GM23338 (cell line): ENCODE results near the gene IGF2BP2. TPM values are rescaled to one million over a fixed set of nuclear protein-coding genes. Genes with fewer than 3 reads are reported as not detected.

Experiments used
- ATAC-seq: fragments of 200-7000 bp; cut with Tn5 transposase; 3 replicates; pipeline ENCODE4 v1.9.1; 2020
- DNase-seq: peaks from one replicate; pipeline ENCODE4 v3.0.0-alpha.2; 2015; ENCODE audit warnings: low spot score
- H2AFZ ChIP-seq: fragments of 200-600 bp; sonication (generic); 2 replicates; pipeline ENCODE4 v1.8.0; 2016; ENCODE audit warnings: antibody characterized with exemption, mild to moderate bottlenecking, moderate library complexity
- H3F3A ChIP-seq: fragments of 200-600 bp; sonication (generic); replicated peaks from 2 replicates; pipeline ENCODE4 v1.8.0; 2017; ENCODE audit warnings: antibody characterized with exemption, mixed run types, low read depth
- H3K27ac ChIP-seq: fragments of 200-600 bp; sonication (generic); 2 replicates; pipeline ENCODE4 v1.6.1; 2016; ENCODE audit warnings: low read depth
- H3K27me3 ChIP-seq: fragments of 200-600 bp; sonication (generic); 2 replicates; pipeline ENCODE4 v1.8.0; 2016; ENCODE audit warnings: mild to moderate bottlenecking, mixed run types, moderate library complexity; ENCODE audit not compliant: insufficient read depth
- H3K36me3 ChIP-seq: fragments of 200-600 bp; sonication (generic); 2 replicates; pipeline ENCODE4 v1.8.0; 2016; ENCODE audit warnings: mild to moderate bottlenecking; ENCODE audit not compliant: insufficient read depth
- H3K4me1 ChIP-seq: fragments of 200-600 bp; sonication (generic); 2 replicates; pipeline ENCODE4 v1.8.0; 2016; ENCODE audit warnings: mild to moderate bottlenecking, moderate library complexity; ENCODE audit not compliant: insufficient read depth
- H3K4me2 ChIP-seq: fragments of 200-600 bp; sonication (generic); 2 replicates; pipeline ENCODE4 v1.7.1; 2017; ENCODE audit warnings: mixed run types
- H3K4me3 ChIP-seq: fragments of 200-600 bp; sonication (generic); 2 replicates; pipeline ENCODE4 v1.6.1; 2016; ENCODE audit warnings: mixed run types
- H3K79me2 ChIP-seq: fragments of 200-600 bp; sonication (generic); replicated peaks from 2 replicates; pipeline ENCODE4 v1.8.0; 2017; ENCODE audit warnings: mild to moderate bottlenecking; ENCODE audit not compliant: insufficient read depth
- H3K9me2 ChIP-seq: fragments of 200-600 bp; sonication (generic); 2 replicates; pipeline ENCODE4 v1.8.0; 2017; ENCODE audit not compliant: insufficient read depth
- H4K20me1 ChIP-seq: fragments of 200-600 bp; sonication (generic); replicated peaks from 2 replicates; pipeline ENCODE4 v1.8.0; 2017; ENCODE audit warnings: mild to moderate bottlenecking; ENCODE audit not compliant: insufficient read depth
- H3K27ac Mint-ChIP-seq: 2 replicates; pipeline ENCODE4 v1.8.0; 2020; ENCODE audit warnings: inconsistent platforms, mild to moderate bottlenecking, moderate library complexity, mixed read lengths
- H3K27me3 Mint-ChIP-seq: 3 replicates; pipeline ENCODE4 v1.8.0; 2022; ENCODE audit warnings: low read depth, mild to moderate bottlenecking, moderate library complexity, mixed read lengths, inconsistent platforms; ENCODE audit not compliant: insufficient read depth, poor library complexity
- H3K36me3 Mint-ChIP-seq: 3 replicates; pipeline ENCODE4 v1.8.0; 2021; ENCODE audit warnings: low read depth, mild to moderate bottlenecking, inconsistent platforms, moderate library complexity, mixed read lengths
- H3K4me1 Mint-ChIP-seq: 3 replicates; pipeline ENCODE4 v1.8.0; 2020; ENCODE audit warnings: mild to moderate bottlenecking, inconsistent platforms, mixed read lengths
- H3K4me3 Mint-ChIP-seq: 3 replicates; pipeline ENCODE4 v1.8.0; 2021; ENCODE audit warnings: moderate library complexity, mild to moderate bottlenecking, inconsistent platforms, mixed read lengths
- H3K9me3 Mint-ChIP-seq: 3 replicates; pipeline ENCODE4 v1.8.0; 2020; ENCODE audit warnings: moderate library complexity, mild to moderate bottlenecking, inconsistent platforms, mixed read lengths
- CREB1 ChIP-seq: fragments of 250-450 bp; sonication (Bioruptor Pico); IDR thresholded peaks from 2 replicates; pipeline ENCODE4 v1.5.0; 2020; ENCODE audit warnings: low read depth, mild to moderate bottlenecking, moderate library complexity
- ETS1 ChIP-seq: IDR thresholded peaks from 2 replicates; pipeline ENCODE4 v1.6.1; 2016; ENCODE audit warnings: antibody characterized with exemption
- EZH2 ChIP-seq: fragments of 200-600 bp; sonication (generic); IDR thresholded peaks from one replicate; pipeline ENCODE4 v1.8.0; 2017; ENCODE audit warnings: antibody characterized with exemption, mild to moderate bottlenecking, low read depth; ENCODE audit not compliant: unreplicated experiment
- EZH2phosphoT487 ChIP-seq: fragments of 200-600 bp; sonication (generic); IDR thresholded peaks from one replicate; pipeline ENCODE4 v1.8.1; 2018; ENCODE audit warnings: antibody characterized with exemption; ENCODE audit not compliant: unreplicated experiment
- JUNB ChIP-seq: IDR thresholded peaks from one replicate; pipeline ENCODE4 v1.6.1; 2016; ENCODE audit warnings: antibody characterized with exemption; ENCODE audit not compliant: unreplicated experiment
- NANOG ChIP-seq: IDR thresholded peaks from 2 replicates; pipeline ENCODE4 v1.6.1; 2016; ENCODE audit warnings: antibody characterized with exemption, borderline replicate concordance
- POLR2AphosphoS5 ChIP-seq: IDR thresholded peaks from 2 replicates; pipeline ENCODE4 v1.6.1; 2016; ENCODE audit warnings: antibody characterized with exemption, low read depth
- REST ChIP-seq: IDR thresholded peaks from one replicate; pipeline ENCODE4 v1.6.1; 2018; ENCODE audit warnings: antibody characterized with exemption; ENCODE audit not compliant: unreplicated experiment
- STAT1 ChIP-seq: IDR thresholded peaks from one replicate; pipeline ENCODE4 v1.6.1; 2016; ENCODE audit warnings: antibody characterized with exemption; ENCODE audit not compliant: unreplicated experiment
- ZNF114 ChIP-seq: fragments of 250-450 bp; sonication (Bioruptor Pico); IDR thresholded peaks from 2 replicates; pipeline ENCODE4 v1.5.0; 2020; ENCODE audit warnings: mild to moderate bottlenecking, moderate library complexity
- ZNF331 ChIP-seq: fragments of 250-450 bp; sonication (Bioruptor Pico); IDR thresholded peaks from 2 replicates; pipeline ENCODE4 v1.5.0; 2020; ENCODE audit warnings: low read depth, mild to moderate bottlenecking, moderate library complexity
- polyA plus RNA-seq: library from polyadenylated mRNA; unstranded; fragments of >200 nt; fragmentation: Nextera tagmentation; extraction: Ambion mirVana; gene quantifications from 2 replicates; pipeline ENCODE4 v1.2.1, GENCODE V29; 2016
- total RNA-seq: library from RNA; depleted of rRNA; stranded (reverse); fragments of >200 nt; shearing (Covaris generic); gene quantifications from 2 replicates; pipeline ENCODE4 v1.2.3, GENCODE V29; 2014
- TF ChIP-seq, protein P1 (sequence below), 2 experiments: fragments of 200-600 bp in 1 of 2; sonication (generic) in 1 of 2; conservative IDR thresholded peaks; 2 replicates each; pipeline versions ENCODE4 v1.5.1 to v1.6.1; 2016 to 2017; ENCODE audit warnings: antibody characterized with exemption in 2 of 2, low read depth in 2 of 2, mild to moderate bottlenecking in 2 of 2, moderate library complexity in 1 of 2

IGF2BP2 gene
- total and polyA plus RNA-seq, 2 experiments from 2014 or later = 82.9 to 84.5 TPM

GRCh38 chr3:185623939-185624665, 200.7 kb downstream of the IGF2BP2 start:
- no peaks in the 10 kb centered on the region for H3K4me1 ChIP-seq
- H3K4me3 Mint-ChIP-seq = no peak overlapping the region
- no peak overlapping the region for H3K27ac ChIP-seq
- peaks cover 67% of the 10 kb centered on the region for H3K36me3 ChIP-seq
- no peaks in the 10 kb centered on the region for H3K79me2 ChIP-seq
- H2AFZ ChIP-seq = no peak overlapping the region
- no peaks in the 10 kb centered on the region for H3K9me2 ChIP-seq
- no peak overlapping the region for H3K27ac Mint-ChIP-seq
- no peaks in the 10 kb centered on the region for H3K4me1 Mint-ChIP-seq
- TF ChIP-seq CREB1 (CRISPR knock-in tag) = no peak
- no peak for TF ChIP-seq REST
- TF ChIP-seq ZNF114 = no peak
- no peak for TF ChIP-seq ETS1
- no peak for TF ChIP-seq JUNB
- TF ChIP-seq POLR2AphosphoS5 = no peak
- TF ChIP-seq EZH2phosphoT487 = no peak
- no peak for TF ChIP-seq EZH2
- TF ChIP-seq ZNF331 (CRISPR knock-in tag) = no peak
- H3K4me3 ChIP-seq = no peak overlapping the region
- H3K27me3 Mint-ChIP-seq = no peaks in the 10 kb centered on the region
- ATAC-seq = no peak
- peaks cover 65% of the 10 kb centered on the region for H3K36me3 Mint-ChIP-seq
- no peaks in the 10 kb centered on the region for H3K27me3 ChIP-seq
- no peaks in the 10 kb centered on the region for H3K9me3 Mint-ChIP-seq
- peaks cover 6% of the 10 kb centered on the region for H4K20me1 ChIP-seq
- DNase-seq = no peak
- no peak overlapping the region for H3K4me2 ChIP-seq
- H3F3A ChIP-seq = peaks cover 4% of the 10 kb centered on the region; the same call in 1 of the 2 replicates

DNA sequence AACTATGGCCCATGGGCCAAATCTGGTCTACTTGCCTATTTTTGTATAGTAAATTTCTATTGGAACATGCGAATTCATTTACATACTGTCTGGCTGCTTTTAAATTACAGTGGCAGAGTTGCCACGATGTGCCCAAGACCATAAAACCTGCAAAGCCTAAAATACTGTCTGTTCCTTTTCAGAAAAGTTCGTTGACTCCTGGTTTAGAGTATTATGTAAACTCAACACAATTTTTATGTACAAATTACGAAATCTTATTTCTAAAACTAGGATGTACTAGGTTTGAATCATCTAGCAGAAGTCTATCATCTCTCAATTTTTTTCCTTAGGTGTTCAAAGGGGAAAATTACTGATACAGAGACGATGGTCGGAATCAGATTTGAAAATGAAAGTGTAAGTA, 211.8 kb downstream of the IGF2BP2 start:
- Histone ChIP-seq H3K36me3 (peaks cover 69% of the 10 kb centered on the region), H3K27ac (no peak overlapping the region), H2AFZ (no peak overlapping the region), H3K27me3 (no peaks in the 10 kb centered on the region), H3K4me3 (no peak overlapping the region), H4K20me1 (0 out of 2 replicates have a peak, but pooled peaks cover 8% of the 10 kb centered on the region), H3F3A (0 out of 2 replicates have a peak, but pooled peaks cover under 1% of the 10 kb centered on the region), H3K4me1 (no peaks in the 10 kb centered on the region), H3K79me2 (no peaks in the 10 kb centered on the region; the same call in 1 of the 2 replicates), H3K4me2 (no peak overlapping the region), H3K9me2 (no peaks in the 10 kb centered on the region)
- no peaks in the 10 kb centered on the region for H3K9me3 Mint-ChIP-seq
- H3K36me3 Mint-ChIP-seq = peaks cover 73% of the 10 kb centered on the region
- H3K4me1 Mint-ChIP-seq = no peaks in the 10 kb centered on the region
- no peak for ATAC-seq
- no peak overlapping the region for H3K4me3 Mint-ChIP-seq
- H3K27me3 Mint-ChIP-seq = no peaks in the 10 kb centered on the region
- no peak for DNase-seq
- no peak overlapping the region for H3K27ac Mint-ChIP-seq
- TF ChIP-seq NANOG (no peak), CREB1 (CRISPR knock-in tag) (no peak), ZNF114 (no peak), POLR2AphosphoS5 (no peak), EZH2phosphoT487 (no peak), ZNF331 (CRISPR knock-in tag) (no peak), JUNB (no peak), ETS1 (no peak), STAT1 (no peak)
- TF ChIP-seq, protein P1, sequence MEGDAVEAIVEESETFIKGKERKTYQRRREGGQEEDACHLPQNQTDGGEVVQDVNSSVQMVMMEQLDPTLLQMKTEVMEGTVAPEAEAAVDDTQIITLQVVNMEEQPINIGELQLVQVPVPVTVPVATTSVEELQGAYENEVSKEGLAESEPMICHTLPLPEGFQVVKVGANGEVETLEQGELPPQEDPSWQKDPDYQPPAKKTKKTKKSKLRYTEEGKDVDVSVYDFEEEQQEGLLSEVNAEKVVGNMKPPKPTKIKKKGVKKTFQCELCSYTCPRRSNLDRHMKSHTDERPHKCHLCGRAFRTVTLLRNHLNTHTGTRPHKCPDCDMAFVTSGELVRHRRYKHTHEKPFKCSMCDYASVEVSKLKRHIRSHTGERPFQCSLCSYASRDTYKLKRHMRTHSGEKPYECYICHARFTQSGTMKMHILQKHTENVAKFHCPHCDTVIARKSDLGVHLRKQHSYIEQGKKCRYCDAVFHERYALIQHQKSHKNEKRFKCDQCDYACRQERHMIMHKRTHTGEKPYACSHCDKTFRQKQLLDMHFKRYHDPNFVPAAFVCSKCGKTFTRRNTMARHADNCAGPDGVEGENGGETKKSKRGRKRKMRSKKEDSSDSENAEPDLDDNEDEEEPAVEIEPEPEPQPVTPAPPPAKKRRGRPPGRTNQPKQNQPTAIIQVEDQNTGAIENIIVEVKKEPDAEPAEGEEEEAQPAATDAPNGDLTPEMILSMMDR (conservative IDR thresholded peaks at IDR 0.05; ENCODE audit: low read depth in 2 of 2) = no peak
